ENCODE data around the gene MYMX.

MYMX gene

DNA sequence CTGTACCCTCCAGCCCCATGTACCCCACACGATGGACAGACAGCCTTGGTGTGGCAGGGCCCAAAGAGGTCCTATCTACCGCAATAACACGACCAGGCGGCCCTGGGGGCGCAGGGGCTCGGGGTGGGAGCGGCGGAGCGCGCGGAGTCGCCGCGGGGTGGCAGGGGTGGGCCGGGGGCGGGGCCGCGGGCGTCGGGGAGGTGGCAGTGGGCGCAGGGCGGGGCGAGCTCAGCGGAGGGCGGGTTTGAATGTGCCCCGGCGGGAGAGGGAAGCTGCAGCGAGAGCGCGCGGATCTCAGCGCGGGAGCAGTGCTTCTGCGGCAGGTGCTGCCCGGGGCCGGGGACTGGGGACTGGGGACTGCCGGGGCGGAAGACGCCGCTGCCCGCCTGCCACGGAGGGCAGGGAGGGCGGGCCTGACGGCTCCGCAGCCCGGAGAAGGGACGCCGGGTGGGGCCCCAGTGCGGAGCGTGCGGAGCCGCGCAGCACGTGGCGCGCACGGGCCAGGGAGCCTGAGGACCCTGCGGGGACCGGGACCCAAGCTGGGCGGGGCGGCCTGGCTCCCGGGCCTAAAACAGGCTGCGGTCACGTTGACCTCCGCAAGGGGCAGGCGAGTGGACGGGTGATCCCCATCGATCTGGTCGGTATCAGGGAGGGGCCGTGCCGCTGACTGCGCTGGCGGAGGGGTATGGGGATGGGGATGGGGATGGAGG, 6.7 kb downstream of the MYMX start, which contains the start of gene SLC29A1:
Gene SLC29A1, plus strand, starts transcription at position 277 of the 710 bp plus-strand sequence. CDS start 3,719 bp downstream, outside the sequence.
- H4K91ac ChIP-seq (ENCODE audit: low read depth, low read length) = peak within 1 kb of the TSS; percentile 16
- H3K4me2 ChIP-seq (ENCODE audit: low read length) = peak within 1 kb of the TSS; percentile 88
- peak within 1 kb of the TSS; percentile 71 for H3K14ac ChIP-seq (ENCODE audit: low read length)
- peak within 1 kb of the TSS; percentile 40 for H2AK5ac ChIP-seq (ENCODE audit: low read length)
- no peaks in the 10 kb centered on the region for H3K27me3 ChIP-seq (ENCODE audit: insufficient read depth, low read length)
- H3K27ac ChIP-seq (ENCODE audit: low read depth, low read length) = no peak within 1 kb of the TSS
- peaks cover 2% of the 10 kb centered on the region in 2 experiments for H3K36me3 ChIP-seq (ENCODE audit: control insufficient read depth in 1 of 2, insufficient read depth in 2 of 2, low read length in 2 of 2)
- peak within 1 kb of the TSS; percentile 72 for H3K18ac ChIP-seq (ENCODE audit: low read length)
- peak within 1 kb of the TSS; percentile 0 for H2BK120ac ChIP-seq (ENCODE audit: insufficient read depth, low read length, poor library complexity)
- WGBS (ENCODE audit: extremely low coverage, insufficient coverage, insufficient read length) = no CpG with 5 or more reads among the region's 73 CpGs
- H2AFZ ChIP-seq (ENCODE audit: insufficient read depth, low read length, poor library complexity) = peak within 1 kb of the TSS; percentile 30
- H2BK5ac ChIP-seq (ENCODE audit: low read depth, low read length, poor library complexity) = no peak within 1 kb of the TSS
- peak within 1 kb of the TSS; percentile 0 for H4K8ac ChIP-seq (ENCODE audit: low read depth, low read length)
- no peak within 1 kb of the TSS for H3K9ac ChIP-seq (ENCODE audit: low read length)
- peak within 1 kb of the TSS; percentile 6 for H2BK12ac ChIP-seq (ENCODE audit: low read length)
- DNase-seq = peak in 1 of 2 donors; percentile 57
- no peak within 1 kb of the TSS for H3K23ac ChIP-seq (ENCODE audit: low read length)
- peaks cover 62 to 66% of the 10 kb centered on the region in 2 experiments for H3K4me1 ChIP-seq (ENCODE audit: control insufficient read depth in 1 of 2, insufficient read depth in 2 of 2, low read length in 2 of 2)
- H4K12ac ChIP-seq (ENCODE audit: low read depth, low read length) = no peak within 1 kb of the TSS
- peak within 1 kb of the TSS; percentile 62 for H3K4me3 ChIP-seq (ENCODE audit: low read depth, low read length)
- H3K9me3 ChIP-seq (ENCODE audit: insufficient read depth, low read depth, low read length) = no peaks in the 10 kb centered on the region
- H3K79me2 ChIP-seq (ENCODE audit: control insufficient read depth, insufficient read depth, low read length, poor library complexity) = peaks cover 7% of the 10 kb centered on the region
- peak within 1 kb of the TSS; percentile 43 for H3K4ac ChIP-seq (ENCODE audit: low read depth, low read length)
- peaks cover 35% of the 10 kb centered on the region for H3K79me1 ChIP-seq (ENCODE audit: low read length)

DNA sequence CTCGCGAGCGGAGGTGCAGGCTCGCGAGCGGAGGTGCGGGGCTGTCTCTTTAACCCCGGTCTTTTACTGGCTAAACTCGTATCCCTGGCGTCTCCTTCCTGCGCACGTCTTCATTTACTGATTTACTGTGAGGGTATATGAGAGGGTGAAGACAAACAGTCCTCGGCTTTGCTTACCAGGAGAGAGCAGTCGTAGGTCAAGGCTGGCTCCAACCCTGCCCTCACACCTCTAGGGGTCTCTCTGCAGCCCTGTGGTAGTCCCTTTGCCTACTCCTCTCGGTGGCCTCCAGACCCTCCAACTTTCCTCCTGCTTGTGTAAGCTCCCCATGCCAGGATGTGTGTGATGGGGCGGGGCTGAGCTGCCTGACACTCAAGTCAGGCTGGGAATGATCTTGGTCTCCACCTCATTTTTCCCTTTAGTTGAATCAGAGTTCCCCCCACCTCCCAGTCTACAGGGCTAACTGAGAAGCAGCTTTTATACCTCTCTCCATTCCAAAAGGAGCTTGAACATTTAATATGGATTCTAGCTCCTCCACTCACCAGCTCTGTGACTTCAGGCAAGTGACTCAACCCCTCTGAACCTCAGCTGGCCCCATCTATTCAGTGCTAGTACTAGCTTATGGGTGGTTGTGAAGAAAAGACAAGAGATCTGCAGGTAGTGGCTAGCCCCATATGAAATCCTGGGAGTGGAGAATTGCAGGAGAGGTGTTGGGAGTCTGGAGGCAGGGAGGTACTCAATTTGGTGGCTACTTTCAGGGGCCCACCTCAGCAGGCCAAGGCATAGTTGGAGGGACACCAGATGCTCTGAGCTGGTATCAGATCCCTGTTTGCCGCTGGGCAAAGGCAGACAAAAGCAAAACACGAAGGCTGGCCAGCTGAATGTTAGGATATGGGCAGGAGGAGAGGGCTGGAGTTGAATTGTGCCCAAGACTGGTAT, 7.6 kb downstream of the MYMX start:
- Histone ChIP-seq H3K27ac (ENCODE audit: low read depth, low read length) (no peak overlapping the region), H3K23ac (ENCODE audit: low read length) (no peak overlapping the region), H3K79me2 (ENCODE audit: control insufficient read depth, insufficient read depth, low read length, poor library complexity) (peaks cover 7% of the 10 kb centered on the region), H4K12ac (ENCODE audit: low read depth, low read length) (no peak overlapping the region), H3K4me3 (ENCODE audit: low read depth, low read length) (peak overlapping the region; percentile 62), H3K9ac (ENCODE audit: low read length) (no peak overlapping the region), H3K27me3 (ENCODE audit: insufficient read depth, low read length) (no peaks in the 10 kb centered on the region), H2BK120ac (ENCODE audit: insufficient read depth, low read length, poor library complexity) (peak overlapping the region; percentile 4), H3K36me3 (ENCODE audit: control insufficient read depth in 1 of 2, insufficient read depth in 2 of 2, low read length in 2 of 2) (peaks cover 9% of the 10 kb centered on the region in 2 experiments), H2BK12ac (ENCODE audit: low read length) (no peak overlapping the region), H3K79me1 (ENCODE audit: low read length) (peaks cover 27% of the 10 kb centered on the region), H4K91ac (ENCODE audit: low read depth, low read length) (no peak overlapping the region), H2AK5ac (ENCODE audit: low read length) (no peak overlapping the region), H2BK5ac (ENCODE audit: low read depth, low read length, poor library complexity) (no peak overlapping the region), H3K4me1 (ENCODE audit: control insufficient read depth in 1 of 2, insufficient read depth in 2 of 2, low read length in 2 of 2) (peaks cover 60 to 64% of the 10 kb centered on the region in 2 experiments), H3K14ac (ENCODE audit: low read length) (peak overlapping the region; percentile 12), H3K4ac (ENCODE audit: low read depth, low read length) (peak overlapping the region; percentile 43), H2AFZ (ENCODE audit: insufficient read depth, low read length, poor library complexity) (peak overlapping the region; percentile 1), H3K18ac (ENCODE audit: low read length) (peak overlapping the region; percentile 20), H3K9me3 (ENCODE audit: insufficient read depth, low read depth, low read length) (no peaks in the 10 kb centered on the region), H4K8ac (ENCODE audit: low read depth, low read length) (no peak overlapping the region), H3K4me2 (ENCODE audit: low read length) (peak overlapping the region; percentile 88)
- DNase-seq = peak in 1 of 2 donors; percentile 59
- WGBS (ENCODE audit: extremely low coverage, insufficient coverage, insufficient read length) = no CpG with 5 or more reads among the region's 18 CpGs

DNA sequence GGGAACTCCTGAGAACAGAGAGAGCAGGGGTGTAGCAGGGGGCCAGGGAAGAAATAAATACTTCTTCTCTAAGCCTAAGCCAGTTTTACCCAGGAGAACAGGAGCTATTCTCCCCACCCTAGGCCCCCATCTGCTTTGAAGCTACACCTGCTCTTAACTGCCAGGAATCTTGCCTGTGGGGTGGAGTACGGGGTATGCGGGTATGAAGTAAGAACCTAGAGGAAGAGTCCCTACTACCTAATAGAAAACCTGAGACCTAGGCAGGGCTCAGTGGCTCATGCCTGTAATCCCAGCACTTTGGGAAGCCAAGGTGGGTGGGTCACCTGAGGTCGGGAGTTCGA, 8.2 kb downstream of the MYMX start:
- H3K18ac ChIP-seq (ENCODE audit: low read length) = no peak overlapping the region
- H3K14ac ChIP-seq (ENCODE audit: low read length) = no peak overlapping the region
- peak overlapping the region; percentile 88 for H3K4me2 ChIP-seq (ENCODE audit: low read length)
- H3K79me1 ChIP-seq (ENCODE audit: low read length) = peaks cover 25% of the 10 kb centered on the region
- no peak overlapping the region for H2AK5ac ChIP-seq (ENCODE audit: low read length)
- H3K4me1 ChIP-seq (ENCODE audit: control insufficient read depth in 1 of 2, insufficient read depth in 2 of 2, low read length in 2 of 2) = peaks cover 60 to 65% of the 10 kb centered on the region in 2 experiments
- H2AFZ ChIP-seq (ENCODE audit: insufficient read depth, low read length, poor library complexity) = no peak overlapping the region
- no peak overlapping the region for H3K9ac ChIP-seq (ENCODE audit: low read length)
- H3K79me2 ChIP-seq (ENCODE audit: control insufficient read depth, insufficient read depth, low read length, poor library complexity) = peaks cover 7% of the 10 kb centered on the region
- no peak overlapping the region for H2BK12ac ChIP-seq (ENCODE audit: low read length)
- H3K4me3 ChIP-seq (ENCODE audit: low read depth, low read length) = no peak overlapping the region
- no peak overlapping the region for H4K91ac ChIP-seq (ENCODE audit: low read depth, low read length)
- H3K4ac ChIP-seq (ENCODE audit: low read depth, low read length) = no peak overlapping the region
- H3K23ac ChIP-seq (ENCODE audit: low read length) = no peak overlapping the region
- no peak overlapping the region for H4K12ac ChIP-seq (ENCODE audit: low read depth, low read length)
- no peaks in the 10 kb centered on the region for H3K9me3 ChIP-seq (ENCODE audit: insufficient read depth, low read depth, low read length)
- peaks cover 16% of the 10 kb centered on the region in 2 experiments for H3K36me3 ChIP-seq (ENCODE audit: control insufficient read depth in 1 of 2, insufficient read depth in 2 of 2, low read length in 2 of 2)
- peak; percentile 90 to 95 for DNase-seq
- no peak overlapping the region for H3K27ac ChIP-seq (ENCODE audit: low read depth, low read length)
- no CpG with 5 or more reads among the region's 4 CpGs for WGBS (ENCODE audit: extremely low coverage, insufficient coverage, insufficient read length)
- H2BK120ac ChIP-seq (ENCODE audit: insufficient read depth, low read length, poor library complexity) = no peak overlapping the region
- H4K8ac ChIP-seq (ENCODE audit: low read depth, low read length) = no peak overlapping the region
- H2BK5ac ChIP-seq (ENCODE audit: low read depth, low read length, poor library complexity) = no peak overlapping the region
- H3K27me3 ChIP-seq (ENCODE audit: insufficient read depth, low read length) = no peaks in the 10 kb centered on the region

DNA sequence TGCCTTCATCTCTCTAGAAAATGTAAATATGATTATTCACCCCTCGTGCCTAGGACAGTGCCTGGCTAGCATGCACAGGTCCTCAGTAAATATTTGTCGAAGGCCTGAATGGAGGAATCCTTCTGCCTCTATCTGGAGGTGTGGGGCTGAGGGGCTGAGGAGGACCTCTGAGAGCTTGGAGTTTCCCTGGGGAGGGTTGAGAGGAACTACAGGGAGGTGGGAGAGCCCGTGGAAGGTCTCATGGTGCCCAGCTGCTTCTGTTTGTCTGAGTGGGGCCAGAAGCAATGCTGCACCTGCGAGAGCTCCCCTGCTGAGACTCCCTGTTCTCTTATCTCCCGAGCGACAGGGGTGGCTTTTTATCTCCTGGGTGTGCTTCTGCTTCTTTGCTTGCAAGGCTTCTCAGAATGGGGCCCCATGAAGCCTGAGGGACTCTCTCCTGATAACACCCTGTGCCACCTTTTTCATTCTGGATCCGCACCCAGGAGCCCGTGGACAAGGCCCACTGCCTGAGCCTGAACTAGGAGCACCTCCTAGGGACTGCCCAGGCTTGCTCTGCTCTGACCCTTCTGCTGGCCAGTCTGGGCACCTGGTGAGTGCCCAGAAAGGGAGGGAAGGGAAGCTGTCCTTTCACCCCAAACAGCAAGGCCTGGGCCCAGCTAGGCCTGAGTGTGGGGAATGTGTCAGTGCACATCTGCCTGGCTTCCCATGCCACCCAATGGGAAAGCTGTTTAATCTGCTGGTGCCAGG, 9.0 kb downstream of the MYMX start:
- H3K36me3 ChIP-seq (ENCODE audit: control insufficient read depth in 1 of 2, insufficient read depth in 2 of 2, low read length in 2 of 2) = peaks cover 21 to 24% of the 10 kb centered on the region in 2 experiments

More for the DNA sequence above, 9.0 kb downstream of the MYMX start:
- WGBS (ENCODE audit: extremely low coverage, insufficient coverage, insufficient read length) = no CpG with 5 or more reads among the region's 8 CpGs
- Histone ChIP-seq H3K27me3 (ENCODE audit: insufficient read depth, low read length) (no peaks in the 10 kb centered on the region), H3K4me3 (ENCODE audit: low read depth, low read length) (no peak overlapping the region), H3K14ac (ENCODE audit: low read length) (peak overlapping the region; percentile 64), H3K23ac (ENCODE audit: low read length) (no peak overlapping the region), H3K4me2 (ENCODE audit: low read length) (no peak overlapping the region), H3K9me3 (ENCODE audit: insufficient read depth, low read depth, low read length) (no peaks in the 10 kb centered on the region), H3K27ac (ENCODE audit: low read depth, low read length) (no peak overlapping the region), H2BK5ac (ENCODE audit: low read depth, low read length, poor library complexity) (no peak overlapping the region), H2BK120ac (ENCODE audit: insufficient read depth, low read length, poor library complexity) (no peak overlapping the region), H4K91ac (ENCODE audit: low read depth, low read length) (peak overlapping the region; percentile 54), H3K79me1 (ENCODE audit: low read length) (peaks cover 30% of the 10 kb centered on the region), H2BK12ac (ENCODE audit: low read length) (peak overlapping the region; percentile 50), H3K79me2 (ENCODE audit: control insufficient read depth, insufficient read depth, low read length, poor library complexity) (peaks cover 7% of the 10 kb centered on the region), H4K8ac (ENCODE audit: low read depth, low read length) (no peak overlapping the region), H3K9ac (ENCODE audit: low read length) (no peak overlapping the region), H3K18ac (ENCODE audit: low read length) (peak overlapping the region; percentile 79), H3K4ac (ENCODE audit: low read depth, low read length) (peak overlapping the region; percentile 27), H2AK5ac (ENCODE audit: low read length) (peak overlapping the region; percentile 79), H4K12ac (ENCODE audit: low read depth, low read length) (peak overlapping the region; percentile 16), H2AFZ (ENCODE audit: insufficient read depth, low read length, poor library complexity) (no peak overlapping the region), H3K4me1 (ENCODE audit: control insufficient read depth in 1 of 2, insufficient read depth in 2 of 2, low read length in 2 of 2) (peaks cover 68 to 71% of the 10 kb centered on the region in 2 experiments)
- DNase-seq = no peak
